C1 segment of cervical spinal cord (tissue), 14 donors: ENCODE results near the gene KRTAP1-5.
"Not testable (repeated sequence)": the region's sequence is repeated elsewhere in the genome, so short reads cannot be mapped to it uniquely, and the experiment has no call there.

Experiments
- DNase-seq, 14 donors: peaks; one replicate each; lab custom pipeline; 2025; lab: John Stamatoyannopoulos, UW

The KRTAP1-5 gene

GRCh38 chr17:41048441-41048840 lies 21.4 kb upstream of the KRTAP1-5 start:
- no peak for DNase-seq

DNA sequence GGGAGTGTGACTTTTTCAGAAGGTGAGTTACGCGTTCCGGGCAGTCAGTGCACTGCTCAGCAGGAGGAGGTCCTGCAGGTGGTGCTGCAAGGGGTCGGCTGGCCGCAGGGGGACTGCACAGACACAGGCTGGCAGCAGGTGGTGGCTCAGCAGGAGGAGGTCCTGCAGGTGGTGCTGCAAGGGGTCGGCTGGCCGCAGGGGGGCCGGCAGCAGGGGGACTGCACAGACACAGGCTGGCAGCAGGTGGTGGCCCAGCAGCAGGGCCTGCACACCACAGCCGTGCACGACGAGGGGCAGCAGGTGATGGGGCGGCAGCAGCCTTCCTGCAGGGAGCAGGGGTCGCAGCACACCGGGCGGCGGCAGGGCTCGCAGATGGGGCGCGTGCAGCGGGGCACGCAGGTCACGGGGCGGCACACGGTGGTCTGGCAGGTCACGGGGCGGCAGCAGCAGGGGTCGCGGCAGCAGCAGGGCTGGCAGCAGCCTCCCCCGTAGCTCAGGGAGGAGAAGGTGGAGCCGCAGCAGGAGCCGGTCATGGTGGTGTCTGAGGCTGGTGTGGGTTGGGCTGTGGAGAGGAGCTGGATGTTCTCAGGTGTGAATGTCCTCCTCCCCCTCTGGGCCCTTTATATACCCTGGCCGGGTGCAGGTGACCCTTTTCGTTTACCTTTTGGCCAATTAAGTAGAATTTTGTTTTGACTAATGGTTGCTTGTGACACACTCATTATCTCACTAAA lies 19.9 kb upstream of the KRTAP1-5 start, which contains the start of gene KRTAP2-1:
Gene KRTAP2-1 (minus strand): TSS at position 582 of the 731 bp plus-strand sequence. CDS start 49 bp downstream, at position 533.
- DNase-seq, result not testable (repeated sequence)

DNA sequence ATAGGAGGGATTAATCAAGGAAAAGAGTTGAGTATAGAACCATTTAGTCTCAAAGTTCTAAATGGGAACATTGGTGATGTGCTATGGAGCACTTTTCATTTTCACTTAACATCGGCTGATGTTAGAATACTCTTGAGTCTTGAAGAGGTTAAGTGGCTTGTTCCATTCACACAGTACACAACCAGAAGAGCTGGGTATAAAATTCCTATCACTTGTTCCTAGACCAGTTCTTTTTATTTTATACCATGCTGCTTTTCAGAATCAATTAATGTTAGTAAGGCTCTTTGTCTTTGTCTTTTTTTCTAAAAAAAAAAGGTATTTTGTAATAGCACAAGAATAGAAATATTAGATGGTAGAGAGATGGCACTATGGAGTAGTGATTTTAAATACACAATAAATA lies 15.9 kb upstream of the KRTAP1-5 start:
- no peak for DNase-seq

- not testable (repeated sequence) for DNase-seq
Observed at GRCh38 chr17:41040783-41041571, 14.0 kb upstream of the KRTAP1-5 start, which contains the start of gene KRTAP1-1. KRTAP1-1 (minus strand) TSS chr17:41041450; CDS start chr17:41041397, 53 bp downstream.

- no peak for DNase-seq
Observed at GRCh38 chr17:41037853-41038350, 10.9 kb upstream of the KRTAP1-5 start.

GRCh38 chr17:41034346-41034935 lies 7.4 kb upstream of the KRTAP1-5 start, which contains the start of gene KRTAP1-3:
KRTAP1-3 (minus strand) TSS chr17:41034874; CDS start chr17:41034821, 53 bp downstream.
- not testable (repeated sequence) for DNase-seq

- no peak for DNase-seq
Observed at GRCh38 chr17:41029633-41030245, 2.7 kb upstream of the KRTAP1-5 start, which contains the start of gene KRTAP1-4. KRTAP1-4 (minus strand) TSS chr17:41030195; CDS start chr17:41030078, 117 bp downstream.

DNA sequence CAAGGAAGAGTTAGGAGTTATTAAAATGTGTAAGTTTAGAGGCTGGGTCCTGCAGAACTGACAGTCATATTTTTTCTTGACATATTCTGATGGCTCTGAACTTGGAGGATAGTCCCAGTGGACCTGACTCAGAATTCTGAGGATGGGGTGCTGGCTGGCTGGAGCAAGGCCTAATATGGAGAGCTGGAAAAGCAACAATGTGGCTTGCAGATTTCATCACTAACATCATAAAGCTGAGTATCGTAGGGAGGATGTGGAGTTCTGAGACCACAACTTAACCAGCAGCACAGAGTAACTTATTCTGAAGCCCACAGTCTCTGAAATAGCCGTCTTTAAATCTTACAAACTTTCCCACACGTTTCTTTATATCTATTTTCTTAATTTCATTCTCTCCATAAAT lies 2.3 kb downstream of the KRTAP1-5 start:
- no peak for DNase-seq

GRCh38 chr17:41020336-41020735 lies 6.7 kb downstream of the KRTAP1-5 start:
- no peak for DNase-seq

DNA sequence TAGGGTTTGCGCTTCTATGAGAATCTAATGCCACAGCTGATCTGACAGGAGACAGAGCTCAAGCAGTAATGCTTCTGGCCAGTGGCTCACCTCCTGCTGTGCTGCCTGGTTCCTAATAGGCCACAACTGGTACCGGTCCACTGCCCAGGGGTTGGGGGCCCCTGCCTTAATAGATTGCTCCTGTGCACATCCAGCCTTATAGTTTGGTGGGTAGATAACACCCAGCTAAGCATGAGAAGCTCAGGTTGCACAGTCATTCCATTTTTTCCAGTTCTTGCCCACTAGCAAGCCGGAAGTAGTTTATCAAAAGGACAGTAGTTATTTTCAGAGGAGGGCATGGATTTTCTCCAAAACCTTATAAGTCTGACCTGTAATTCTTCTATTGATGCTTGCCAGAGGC lies 7.6 kb downstream of the KRTAP1-5 start:
- DNase-seq, result no peak

DNA sequence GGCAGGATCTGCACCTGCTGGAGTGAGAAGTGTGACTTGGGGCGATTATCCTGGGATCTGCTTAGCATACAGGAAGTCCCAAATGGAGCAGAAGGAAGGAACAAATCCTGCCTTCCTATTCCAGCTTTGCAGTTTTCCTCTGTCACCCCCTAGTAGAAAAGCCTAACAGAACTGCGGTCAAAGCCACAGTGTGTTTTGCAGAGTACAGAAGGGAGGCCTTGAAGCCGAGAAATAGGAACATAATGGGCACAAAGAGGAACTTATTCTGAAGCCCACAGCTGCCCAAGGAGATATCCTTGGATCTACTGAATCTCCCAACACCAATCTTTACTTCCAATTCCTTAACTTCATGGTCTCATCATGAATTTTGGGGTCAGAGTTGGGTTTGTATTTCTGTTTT lies 8.5 kb downstream of the KRTAP1-5 start:
- DNase-seq, result no peak

DNA sequence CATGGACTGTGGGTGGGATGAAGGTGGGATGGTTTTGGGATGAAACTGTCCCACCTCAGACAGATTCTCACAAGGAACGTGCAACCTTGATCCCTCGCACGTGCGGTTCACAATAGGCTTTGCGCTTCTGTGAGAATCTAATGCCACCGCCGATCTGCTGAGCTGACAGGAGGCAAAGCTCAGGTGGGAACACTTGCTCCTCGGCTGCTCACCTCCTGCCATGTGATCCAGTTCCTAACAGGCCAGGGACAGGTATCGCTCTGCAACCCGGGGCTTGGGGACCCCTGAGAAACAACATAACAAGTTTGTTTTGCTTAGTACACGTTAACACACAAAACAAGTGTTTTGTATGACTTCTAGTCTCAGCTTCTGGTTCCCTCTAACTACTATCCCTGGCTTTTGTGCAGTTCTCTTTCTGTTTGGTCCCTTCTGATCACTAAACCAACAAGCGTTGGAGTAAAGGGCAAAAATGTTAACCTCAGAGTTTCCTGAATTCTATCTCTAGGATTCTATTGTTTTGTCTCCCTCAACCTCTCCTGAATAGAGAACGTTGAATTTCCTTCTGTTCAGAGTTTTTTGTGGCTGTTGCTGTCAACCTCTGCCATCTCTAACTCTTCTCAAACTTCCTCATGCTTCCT lies 10.3 kb downstream of the KRTAP1-5 start:
- DNase-seq, result no peak

DNA sequence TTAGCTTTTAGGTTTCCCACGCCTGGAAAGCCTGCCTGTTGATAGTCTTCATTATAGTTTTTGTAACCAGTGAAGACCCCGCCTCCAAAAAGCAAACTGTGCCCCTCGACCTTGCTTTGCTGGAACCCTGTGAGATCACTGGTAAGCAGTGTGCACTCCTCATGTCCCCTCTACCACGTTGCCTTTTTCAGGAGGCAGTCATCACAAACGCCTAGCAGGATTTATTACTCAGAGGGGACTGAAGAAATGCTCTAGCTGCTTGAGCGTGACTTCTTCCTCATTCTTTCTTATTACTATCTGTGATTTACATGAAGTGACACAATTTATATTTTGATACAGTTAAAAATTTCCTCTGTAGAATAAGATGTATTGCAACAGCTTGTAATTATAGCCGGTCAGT lies 11.6 kb downstream of the KRTAP1-5 start:
- no peak for DNase-seq

- DNase-seq, result no peak
Observed at GRCh38 chr17:41013606-41014005, 13.4 kb downstream of the KRTAP1-5 start.

GRCh38 chr17:41013181-41013580 lies 13.8 kb downstream of the KRTAP1-5 start:
- no peak for DNase-seq

DNA sequence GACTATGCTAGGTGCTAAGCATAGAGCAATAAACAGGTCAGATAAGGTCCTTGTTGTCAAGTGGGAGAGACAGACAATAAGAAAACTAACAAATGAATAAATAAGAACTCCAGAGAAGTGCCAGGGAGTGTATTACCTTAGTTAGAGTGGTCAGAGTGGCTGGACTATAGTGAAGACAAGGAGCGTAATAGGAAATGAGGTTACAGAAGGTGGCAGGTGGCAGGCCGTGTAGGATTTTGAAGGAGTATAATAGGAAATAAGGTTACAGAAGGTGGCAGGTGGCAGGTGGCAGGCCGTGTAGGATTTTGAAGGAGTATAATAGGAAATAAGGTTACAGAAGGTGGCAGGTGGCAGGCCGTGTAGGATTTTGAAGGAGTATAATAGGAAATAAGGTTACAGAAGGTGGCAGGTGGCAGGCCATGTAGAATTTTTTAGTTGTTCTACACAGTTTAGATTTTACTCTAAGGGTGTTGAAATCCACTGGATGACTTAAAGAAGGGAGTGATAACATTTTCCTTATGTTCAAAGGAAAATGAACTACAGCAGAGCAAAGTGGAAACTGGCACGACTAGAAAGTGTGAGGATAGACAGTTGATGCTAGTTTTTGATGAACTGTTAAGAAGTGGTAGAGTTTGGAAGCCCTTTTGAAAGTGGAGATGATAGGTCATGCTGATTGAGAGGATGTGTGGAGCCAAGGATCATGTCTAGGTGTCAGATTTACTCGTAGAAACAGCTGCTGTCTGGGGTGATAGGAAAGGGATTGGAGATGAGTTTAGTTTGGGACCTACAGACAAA lies 14.5 kb downstream of the KRTAP1-5 start:
- no peak for DNase-seq

GRCh38 chr17:41010441-41010840 lies 16.6 kb downstream of the KRTAP1-5 start:
- DNase-seq, result no peak

- DNase-seq, result no peak
Observed at GRCh38 chr17:41009936-41010335, 17.1 kb downstream of the KRTAP1-5 start.

GRCh38 chr17:41009301-41009760 lies 17.7 kb downstream of the KRTAP1-5 start:
- no peak for DNase-seq

GRCh38 chr17:41008811-41009210 lies 18.2 kb downstream of the KRTAP1-5 start, which contains the start of gene KRTAP3-1:
KRTAP3-1 (minus strand) TSS chr17:41009128; CDS start chr17:41009074, 54 bp downstream.
- DNase-seq, result peak in 1 of 14 donors; percentile 19
